T-cell (primary cell): ENCODE results near the gene ARL6IP5. TPM values are rescaled to one million over a fixed set of nuclear protein-coding genes. Genes with fewer than 3 reads are reported as not detected.
A peak's percentile ranks its signal among the peaks of the same experiment; 100 is the strongest.

Experiments
- ATAC-seq, 4 experiments: fragments of 200-7000 bp in 3 of 4; fragments of 150-1000 bp in 1 of 4; cut with Tn5 transposase; replicated peaks in 1 of 4; 1 replicate in 3 of 4; 2 replicates in 1 of 4; pipeline ENCODE4 v1.10.0; 2021; ENCODE audit warnings: moderate library complexity in 3 of 4, mild to moderate bottlenecking in 2 of 4, moderate number of reproducible peaks in 1 of 4
- CTCF ChIA-PET, 2 donors: fragments of 300-600 bp; sonication (Branson Sonifier 250); formaldehyde crosslinking; loops; one replicate each; lab custom pipeline; 2022; ENCODE audit warnings: antibody characterized with exemption in 2 of 2; lab: Charles Lee
- POLR2A ChIA-PET, 2 donors: fragments of 300-600 bp; sonication (Branson Sonifier 250); formaldehyde crosslinking; loops; one replicate each; lab custom pipeline; 2022; ENCODE audit warnings: antibody characterized with exemption in 2 of 2; lab: Charles Lee
- DNase-seq, 35 experiments: peaks; one replicate each; pipeline versions ENCODE4 v3.0.0 to v3.0.0-alpha.2; 2013 to 2023
- H3K27ac ChIP-seq: one replicate; pipeline ENCODE4 v1.5.1; 2013; ENCODE audit warnings: low read length
- H3K27me3 ChIP-seq, 2 experiments: replicated peaks in 1 of 2; 1 replicate in 1 of 2; 2 replicates in 1 of 2; pipeline versions ENCODE4 v1.6.1 to v1.7.0; 2013; ENCODE audit warnings: low read length in 1 of 2, mixed read lengths in 1 of 2; ENCODE audit not compliant: control insufficient read depth in 2 of 2, insufficient read depth in 2 of 2; ENCODE audit errors: extremely low read depth in 1 of 2
- H3K36me3 ChIP-seq, 2 donors: 1 replicate in 1 of 2; 2 replicates in 1 of 2; pipeline versions ENCODE4 v1.6.1 to v1.7.0; 2013; ENCODE audit warnings: low read length in 1 of 2; ENCODE audit not compliant: control insufficient read depth in 2 of 2, insufficient read depth in 1 of 2; ENCODE audit errors: extremely low read depth in 1 of 2
- H3K4me1 ChIP-seq, 2 experiments: 1 replicate in 1 of 2; 2 replicates in 1 of 2; pipeline versions ENCODE4 v1.6.1 to v1.7.0; 2013; ENCODE audit warnings: low read length in 2 of 2, mixed read lengths in 1 of 2; ENCODE audit not compliant: insufficient read depth in 2 of 2, control insufficient read depth in 1 of 2; ENCODE audit errors: extremely low read depth in 1 of 2
- H3K4me3 ChIP-seq, 2 donors: 1 replicate in 1 of 2; 2 replicates in 1 of 2; pipeline versions ENCODE4 v1.5.1 to v1.7.0; 2013; ENCODE audit warnings: mild to moderate bottlenecking in 2 of 2, low read length in 1 of 2, moderate library complexity in 1 of 2; ENCODE audit not compliant: control insufficient read depth in 1 of 2; ENCODE audit errors: extremely low read depth in 1 of 2
- H3K9me3 ChIP-seq: 2 replicates; pipeline ENCODE4 v1.7.0; 2013
- H3K27ac Mint-ChIP-seq, 2 donors: one replicate each; pipeline ENCODE4 v1.8.0; 2020 to 2021; ENCODE audit warnings: mild to moderate bottlenecking in 2 of 2, mixed read lengths in 2 of 2
- H3K27me3 Mint-ChIP-seq, 2 donors: one replicate each; pipeline ENCODE4 v1.8.0; 2021 to 2022; ENCODE audit warnings: mixed read lengths in 2 of 2
- H3K36me3 Mint-ChIP-seq: one replicate; pipeline ENCODE4 v1.8.0; 2021; ENCODE audit warnings: mixed read lengths
- H3K4me1 Mint-ChIP-seq, 3 donors: one replicate each; pipeline ENCODE4 v1.8.0; 2020 to 2022; ENCODE audit warnings: mixed read lengths in 3 of 3, mild to moderate bottlenecking in 1 of 3
- H3K4me3 Mint-ChIP-seq, 3 donors: one replicate each; pipeline ENCODE4 v1.8.0; 2020 to 2022; ENCODE audit warnings: mild to moderate bottlenecking in 3 of 3, mixed read lengths in 3 of 3, moderate library complexity in 3 of 3
- H3K9me3 Mint-ChIP-seq, 3 donors: one replicate each; pipeline ENCODE4 v1.8.0; 2020 to 2022; ENCODE audit warnings: mixed read lengths in 3 of 3
- WGBS: methylation state at CpG from one replicate; pipeline ENCODE4 v1.1.5; 2013; ENCODE audit warnings: missing lambda C conversion rate; ENCODE audit not compliant: insufficient coverage; 5-methylcytosine and 5-hydroxymethylcytosine counted together
- total RNA-seq, 35 experiments: library from RNA in 6 of 35; stranded (reverse) in 6 of 35; fragments of 120-200 nt in 1 of 35; gene quantifications; one replicate each; pipeline versions ENCODE4 v1.2.1 to v1.2.4 and lab custom pipeline; 2013 to 2026

The ARL6IP5 gene
- total RNA-seq, 5 donors from 2014 or later (not counting 1 experiment from before 2014, with no cell fraction given): 106 to 135 (median 127) TPM

DNA sequence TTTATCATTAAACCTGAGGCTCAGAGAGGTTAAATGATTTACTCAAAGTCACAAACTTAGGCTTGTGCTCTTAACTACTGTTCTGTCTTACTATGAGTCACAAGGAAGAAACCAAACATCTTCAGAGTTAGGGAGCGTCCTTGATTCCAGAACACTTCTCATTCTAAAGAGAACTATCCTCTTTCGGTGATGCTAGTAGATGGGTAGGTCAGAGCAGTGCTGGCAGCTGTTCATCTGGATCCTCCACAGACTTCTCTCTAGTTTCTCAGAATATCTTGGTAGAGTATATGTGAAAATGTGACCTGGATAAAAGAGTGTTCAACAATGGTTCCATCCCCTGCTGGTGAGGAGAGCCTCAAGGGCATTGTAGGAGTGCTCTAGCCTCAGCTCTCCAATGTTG is 3.3 kb downstream of the ARL6IP5 start:
- no peak for ATAC-seq
- H3K4me3 Mint-ChIP-seq: peak overlapping the region; percentile 75 to 90 (median 87)
- peaks cover 71 to 72% of the 10 kb centered on the region in 2 experiments for H3K4me1 ChIP-seq
- no peaks in the 10 kb centered on the region for H3K9me3 ChIP-seq
- peaks cover 19% of the 10 kb centered on the region for H3K36me3 Mint-ChIP-seq
- ChIA-PET POLR2A (interaction anchor here in 1 of 2 donors (0.5 kb wide), 1 partner anchor 11 kb away, joined by 5 read pairs; no protein-coding TSS in a partner anchor), CTCF (no interaction called here)
- H3K27ac Mint-ChIP-seq: peak overlapping the region; percentile 88 to 97
- H3K9me3 Mint-ChIP-seq: no peaks in the 10 kb centered on the region
- H3K27ac ChIP-seq: peak overlapping the region; percentile 90
- H3K36me3 ChIP-seq: peaks cover 0 to 9% of the 10 kb centered on the region in 2 donors
- no peaks in the 10 kb centered on the region for H3K27me3 Mint-ChIP-seq
- DNase-seq: no peak
- peaks cover 72 to 81% (median 79%) of the 10 kb centered on the region in 3 donors for H3K4me1 Mint-ChIP-seq
- peak overlapping the region; percentile 15 to 85 for H3K4me3 ChIP-seq
- no peaks in the 10 kb centered on the region for H3K27me3 ChIP-seq
- no CpG with 5 or more reads among the region's 2 CpGs for WGBS

DNA sequence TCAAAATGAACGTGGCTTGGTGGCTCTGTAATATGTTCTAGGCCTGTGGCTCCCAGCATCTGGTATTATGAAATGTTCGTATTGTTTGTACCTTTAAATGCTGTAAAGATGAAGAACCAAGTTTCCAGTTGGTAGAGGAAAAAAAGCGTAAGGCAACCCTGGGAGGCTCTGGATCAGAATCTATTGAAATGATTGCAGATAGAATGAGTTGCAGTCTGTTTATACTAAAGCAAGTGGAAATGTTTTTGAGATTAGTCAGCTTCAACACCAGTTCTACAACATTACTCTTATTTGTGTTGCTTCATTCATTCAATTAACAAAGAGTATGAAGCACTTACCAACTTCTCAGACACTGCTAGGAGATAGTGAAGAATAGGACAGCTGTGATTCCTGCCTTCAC is 5.3 kb downstream of the ARL6IP5 start:
- H3K36me3 Mint-ChIP-seq: peaks cover 20% of the 10 kb centered on the region
- Histone ChIP-seq H3K36me3 (peaks cover 0 to 14% of the 10 kb centered on the region in 2 donors), H3K27me3 (no peaks in the 10 kb centered on the region), H3K4me3 (no peak overlapping the region), H3K4me1 (peaks cover 75 to 81% of the 10 kb centered on the region in 2 experiments), H3K27ac (peak overlapping the region; percentile 90), H3K9me3 (no peaks in the 10 kb centered on the region)
- WGBS: 40% methylated on average over 2 of the region's 3 CpGs
- ChIA-PET CTCF (no interaction called here), POLR2A (interaction anchor here (0.6 to 1.5 kb wide), 3 partner anchors 9 to 37 kb away, joined by 3 to 8 read pairs (median 4); no protein-coding TSS in a partner anchor)
- DNase-seq (no peak), ATAC-seq (no peak)
- H3K4me1 Mint-ChIP-seq: peaks cover 74 to 82% (median 82%) of the 10 kb centered on the region in 3 donors
- no peaks in the 10 kb centered on the region for H3K27me3 Mint-ChIP-seq
- no peaks in the 10 kb centered on the region for H3K9me3 Mint-ChIP-seq
- peak overlapping the region; percentile 47 to 90 (median 59) for H3K4me3 Mint-ChIP-seq
- peak overlapping the region; percentile 85 to 97 for H3K27ac Mint-ChIP-seq

DNA sequence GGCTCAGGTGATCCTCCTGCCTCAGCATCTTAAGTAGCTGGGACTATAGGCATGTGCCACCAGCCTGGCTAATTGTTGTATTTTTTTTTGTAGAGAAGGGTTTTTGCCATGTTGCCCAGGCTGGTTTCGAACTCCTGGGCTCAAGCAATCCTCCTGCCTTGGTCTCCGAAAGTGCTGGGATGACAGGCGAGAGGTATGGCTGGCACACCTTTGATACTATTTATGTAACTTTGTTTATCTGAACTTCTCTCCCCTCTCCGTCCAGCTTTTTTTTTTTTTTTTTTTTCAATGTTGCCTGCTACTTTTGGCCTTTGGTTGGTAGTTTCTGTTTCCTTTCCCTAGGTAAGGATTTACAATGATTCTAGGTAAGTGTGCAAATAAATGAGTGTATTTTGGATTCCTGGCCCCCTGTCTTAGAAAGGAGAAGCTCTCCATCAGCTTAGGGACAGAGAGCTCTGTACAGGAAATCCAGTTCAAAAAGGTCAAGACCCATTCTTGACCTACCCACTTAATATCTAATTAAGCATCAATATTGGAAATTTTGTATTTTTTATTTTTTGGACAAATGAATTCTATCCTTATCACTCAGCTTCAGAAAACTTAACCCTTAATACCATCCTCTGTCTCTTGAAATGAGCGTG is 6.8 kb downstream of the ARL6IP5 start:
- Mint-ChIP-seq H3K27me3 (no peaks in the 10 kb centered on the region), H3K4me3 (peak overlapping the region; percentile 64 to 77 (median 68)), H3K9me3 (no peaks in the 10 kb centered on the region), H3K27ac (peak overlapping the region; percentile 97 to 98), H3K36me3 (peaks cover 25% of the 10 kb centered on the region), H3K4me1 (peaks cover 87 to 90% (median 87%) of the 10 kb centered on the region in 3 donors)
- ATAC-seq: peak in 2 of 4 experiments; percentile 1 to 3
- POLR2A ChIA-PET: interaction anchor here (0.5 to 1.7 kb wide), 15 partner anchors 9 to 1698 kb away, joined by 3 to 19 read pairs (median 7); partner anchors contain the start of gene UBA3 (in 1 of the 2)
- DNase-seq: peak in 1 of 35 experiments; percentile 32
- CTCF ChIA-PET: interaction anchor here (0.5 to 3.1 kb wide), 9 partner anchors 8 to 68 kb away, joined by 3 to 20 read pairs (median 5); partner anchors contain the start of gene TMF1 (in 1 of the 2)
- 80% methylated on average over 1 of the region's 5 CpGs for WGBS
- Histone ChIP-seq H3K27me3 (no peaks in the 10 kb centered on the region), H3K9me3 (no peaks in the 10 kb centered on the region), H3K27ac (peak overlapping the region; percentile 90), H3K4me1 (peaks cover 84 to 89% of the 10 kb centered on the region in 2 experiments), H3K36me3 (peaks cover 0 to 19% of the 10 kb centered on the region in 2 donors), H3K4me3 (peak overlapping the region; percentile 5 to 44)

DNA sequence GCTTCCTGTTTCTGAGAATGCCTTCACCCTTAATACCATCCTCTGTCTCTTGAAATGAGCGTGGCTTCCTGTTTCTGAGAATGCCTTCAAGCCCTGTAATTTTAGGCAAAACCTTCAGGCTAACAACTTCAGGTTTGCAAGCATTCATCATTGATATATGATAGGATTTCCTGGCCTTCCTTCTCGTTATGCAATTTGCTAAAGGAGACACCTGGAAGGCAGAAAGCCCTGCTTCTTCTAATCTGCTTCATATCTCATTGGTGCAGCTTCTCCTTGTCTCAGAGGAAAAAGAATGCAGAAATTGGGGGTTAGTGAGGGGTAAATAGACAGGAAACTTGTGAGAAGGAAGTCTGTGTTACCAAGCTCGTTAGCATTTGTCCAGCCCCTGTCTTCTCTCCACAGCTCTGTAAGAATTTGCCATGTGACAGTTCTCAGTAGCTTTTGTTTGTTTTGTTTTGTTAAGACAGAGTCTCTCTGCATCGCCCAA is 7.3 kb downstream of the ARL6IP5 start:
- DNase-seq: peak in 13 of 35 experiments; percentile 13 to 66 (median 24)
- CTCF ChIA-PET: interaction anchor here (0.7 to 3.1 kb wide), 7 partner anchors 8 to 67 kb away, joined by 3 to 20 read pairs (median 5); partner anchors contain the start of gene TMF1 (in 1 of the 2)
- H3K36me3 Mint-ChIP-seq: peaks cover 25% of the 10 kb centered on the region
- H3K9me3 ChIP-seq: no peaks in the 10 kb centered on the region
- POLR2A ChIA-PET: interaction anchor here (0.6 to 1.7 kb wide), 15 partner anchors 9 to 1698 kb away, joined by 3 to 19 read pairs (median 7); partner anchors contain the start of gene UBA3 (in 1 of the 2)
- no CpG with 5 or more reads among the region's 4 CpGs for WGBS
- peak overlapping the region; percentile 64 to 77 (median 68) for H3K4me3 Mint-ChIP-seq
- H3K4me1 Mint-ChIP-seq: peaks cover 91 to 95% (median 92%) of the 10 kb centered on the region in 3 donors
- no peaks in the 10 kb centered on the region for H3K27me3 Mint-ChIP-seq
- peak overlapping the region; percentile 97 to 98 for H3K27ac Mint-ChIP-seq
- H3K9me3 Mint-ChIP-seq: no peaks in the 10 kb centered on the region
- H3K36me3 ChIP-seq: peaks cover 0 to 19% of the 10 kb centered on the region in 2 donors
- peak overlapping the region; percentile 90 for H3K27ac ChIP-seq
- no peaks in the 10 kb centered on the region for H3K27me3 ChIP-seq
- H3K4me3 ChIP-seq: peak overlapping the region; percentile 35 to 71
- peaks cover 87 to 90% of the 10 kb centered on the region in 2 experiments for H3K4me1 ChIP-seq
- peak; percentile 74 to 81 (median 77) for ATAC-seq

DNA sequence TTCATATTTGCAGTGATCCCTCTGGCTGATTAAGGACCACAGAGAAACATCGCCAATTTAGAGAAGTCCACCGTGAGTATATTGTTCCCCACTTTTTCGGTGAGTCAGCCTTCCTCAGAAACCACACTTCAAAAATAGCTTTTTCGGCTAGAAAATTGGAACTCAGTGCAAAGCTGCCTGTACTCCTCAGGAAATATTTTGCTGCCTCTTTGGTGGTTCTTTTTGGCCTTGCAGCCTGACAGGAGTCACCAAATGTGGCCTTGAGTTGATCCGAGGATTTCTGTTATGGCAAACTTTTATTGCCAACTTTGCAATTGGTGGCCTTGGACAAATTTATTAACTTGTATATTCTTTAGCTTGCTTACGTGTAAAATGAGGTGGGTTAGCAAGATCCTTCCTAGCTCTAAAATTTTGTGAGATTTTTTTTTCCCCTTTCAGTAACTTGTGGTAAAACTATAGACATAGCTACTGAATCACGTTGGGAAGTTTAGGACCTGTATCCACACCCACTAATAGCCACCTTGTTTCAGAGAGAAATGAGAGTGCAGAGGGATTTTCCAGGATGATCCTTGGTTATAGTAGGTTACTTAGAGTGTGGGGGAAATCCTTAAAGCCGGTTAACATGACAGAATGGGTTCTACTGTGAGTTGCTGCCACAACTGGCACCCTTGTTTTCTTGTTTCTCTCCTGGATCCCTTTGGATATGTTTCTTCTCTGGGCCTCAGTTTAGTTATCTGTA is 9.9 kb downstream of the ARL6IP5 start:
- peak in 1 of 4 experiments; percentile 1 for ATAC-seq

More for the DNA sequence above, 9.9 kb downstream of the ARL6IP5 start:
- peak overlapping the region; percentile 56 to 77 (median 64) for H3K4me3 Mint-ChIP-seq
- peak in 1 of 35 experiments; percentile 48 for DNase-seq
- Histone ChIP-seq H3K9me3 (no peaks in the 10 kb centered on the region), H3K4me1 (peaks cover 69 to 86% of the 10 kb centered on the region in 2 experiments), H3K27me3 (no peaks in the 10 kb centered on the region), H3K27ac (peak overlapping the region; percentile 90), H3K4me3 (peak overlapping the region in 1 of 2 donors; percentile 54), H3K36me3 (peaks cover 0 to 28% of the 10 kb centered on the region in 2 donors)
- H3K36me3 Mint-ChIP-seq: peaks cover 32% of the 10 kb centered on the region
- POLR2A ChIA-PET: interaction anchor here (0.6 to 1.5 kb wide), 5 partner anchors 9 to 47 kb away, joined by 3 to 8 read pairs (median 5); no protein-coding TSS in a partner anchor
- H3K27ac Mint-ChIP-seq: peak overlapping the region; percentile 97 to 98
- H3K27me3 Mint-ChIP-seq: no peaks in the 10 kb centered on the region
- WGBS: 5% methylated on average over 3 of the region's 8 CpGs
- no peaks in the 10 kb centered on the region for H3K9me3 Mint-ChIP-seq
- CTCF ChIA-PET: interaction anchor here (0.6 to 2.0 kb wide), 9 partner anchors 8 to 37 kb away, joined by 3 to 6 read pairs (median 4); partner anchors contain the start of gene ARL6IP5 (in 1 of the 2)
- peaks cover 87 to 89% (median 87%) of the 10 kb centered on the region in 3 donors for H3K4me1 Mint-ChIP-seq
